NT2/D1 (cell line): ENCODE results near the gene KCNJ2.

Source experiments
- SUZ12 ChIP-seq: IDR thresholded peaks from 2 replicates; pipeline ENCODE4 v1.6.1; 2011; ENCODE audit not compliant: insufficient read length, insufficient read depth; ENCODE audit errors: extremely low read depth
- YY1 ChIP-seq: IDR thresholded peaks from 2 replicates; pipeline ENCODE4 v1.6.1; 2011; ENCODE audit not compliant: insufficient read length, insufficient read depth
- ZNF274 ChIP-seq: IDR thresholded peaks from 2 replicates; pipeline ENCODE4 v1.6.1; 2011; ENCODE audit warnings: mild to moderate bottlenecking, low read depth, low read length

DNA sequence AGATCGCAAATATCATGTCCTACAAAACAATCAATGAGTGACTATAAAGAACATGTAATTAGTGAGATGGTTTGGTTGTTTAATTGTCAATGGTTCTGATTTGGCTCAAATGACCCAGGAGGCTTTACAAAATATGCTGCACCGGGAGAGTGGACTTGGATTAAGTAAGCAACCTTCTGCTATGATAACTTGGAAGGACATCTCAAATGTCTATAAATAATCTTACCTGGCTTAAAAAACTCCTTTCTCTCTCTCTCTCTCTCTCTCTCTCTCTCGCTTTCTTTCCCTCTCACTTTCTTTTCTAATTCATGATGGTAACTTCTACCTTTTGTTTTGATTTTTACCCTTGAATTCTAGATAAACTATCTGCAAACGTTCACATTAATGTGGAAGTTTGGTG lies 14.2 kb downstream of the KCNJ2 start:
- TF ChIP-seq ZNF274 (no peak), SUZ12 (no peak), YY1 (no peak)
